ENCODE measurements around the gene PGAP2.
A peak's percentile ranks its signal among the peaks of the same experiment; 100 is the strongest.

PGAP2 gene

DNA sequence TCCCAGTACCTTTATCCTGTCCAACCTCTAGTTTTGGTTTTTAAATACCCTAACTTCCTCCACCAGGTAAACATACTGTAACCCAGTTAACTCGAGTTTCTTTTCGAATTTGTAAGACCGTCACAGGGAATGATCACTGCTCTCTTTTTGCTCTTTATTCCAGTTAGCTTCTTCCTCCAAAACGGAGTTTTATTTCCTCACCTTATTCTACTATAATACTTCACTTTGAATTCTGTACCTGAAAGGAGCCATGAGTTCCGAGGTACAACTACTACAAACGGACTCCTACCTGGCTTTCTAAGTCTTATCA lies 12.4 kb upstream of the PGAP2 start:
- Histone ChIP-seq H3K9me3 (no peaks in the 10 kb centered on the region), H3K27me3 (no peaks in the 10 kb centered on the region), H3K4me1 (no peaks in the 10 kb centered on the region), H3K4me3 (ENCODE audit: low read depth, low read length) (peak overlapping the region; percentile 73), H3K36me3 (peaks cover 9% of the 10 kb centered on the region)
- DNase-seq = no peak
- TF ChIP-seq, protein P1, sequence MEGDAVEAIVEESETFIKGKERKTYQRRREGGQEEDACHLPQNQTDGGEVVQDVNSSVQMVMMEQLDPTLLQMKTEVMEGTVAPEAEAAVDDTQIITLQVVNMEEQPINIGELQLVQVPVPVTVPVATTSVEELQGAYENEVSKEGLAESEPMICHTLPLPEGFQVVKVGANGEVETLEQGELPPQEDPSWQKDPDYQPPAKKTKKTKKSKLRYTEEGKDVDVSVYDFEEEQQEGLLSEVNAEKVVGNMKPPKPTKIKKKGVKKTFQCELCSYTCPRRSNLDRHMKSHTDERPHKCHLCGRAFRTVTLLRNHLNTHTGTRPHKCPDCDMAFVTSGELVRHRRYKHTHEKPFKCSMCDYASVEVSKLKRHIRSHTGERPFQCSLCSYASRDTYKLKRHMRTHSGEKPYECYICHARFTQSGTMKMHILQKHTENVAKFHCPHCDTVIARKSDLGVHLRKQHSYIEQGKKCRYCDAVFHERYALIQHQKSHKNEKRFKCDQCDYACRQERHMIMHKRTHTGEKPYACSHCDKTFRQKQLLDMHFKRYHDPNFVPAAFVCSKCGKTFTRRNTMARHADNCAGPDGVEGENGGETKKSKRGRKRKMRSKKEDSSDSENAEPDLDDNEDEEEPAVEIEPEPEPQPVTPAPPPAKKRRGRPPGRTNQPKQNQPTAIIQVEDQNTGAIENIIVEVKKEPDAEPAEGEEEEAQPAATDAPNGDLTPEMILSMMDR (IDR thresholded peaks at IDR 0.05; ENCODE audit: low read depth, low read length) = no peak

DNA sequence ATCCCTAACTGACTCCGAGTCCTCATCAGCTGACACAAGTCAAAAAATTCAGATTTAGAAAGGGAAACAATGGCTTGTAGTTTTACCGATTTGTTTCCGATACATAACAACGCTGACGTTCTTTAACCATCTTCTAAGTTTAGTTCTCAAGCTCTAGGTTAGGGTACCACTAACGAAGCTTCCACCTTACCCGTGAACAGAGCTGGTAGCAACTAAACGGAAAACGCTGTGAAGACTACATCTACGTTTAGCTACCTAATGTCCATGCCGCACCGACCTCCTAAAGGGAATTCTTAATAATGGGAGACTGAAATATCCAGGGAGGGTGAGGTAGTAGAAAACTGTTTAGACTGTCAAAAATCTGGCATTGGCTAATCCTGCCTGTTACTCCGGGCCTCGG lies 12.0 kb upstream of the PGAP2 start:
- H3K4me3 ChIP-seq (ENCODE audit: low read depth, low read length) = peak overlapping the region; percentile 73
- H3K9me3 ChIP-seq = no peaks in the 10 kb centered on the region
- H3K4me1 ChIP-seq = no peaks in the 10 kb centered on the region
- TF ChIP-seq, protein P1 (IDR thresholded peaks at IDR 0.05; ENCODE audit: low read depth, low read length) = no peak
- peaks cover 9% of the 10 kb centered on the region for H3K36me3 ChIP-seq
- H3K27me3 ChIP-seq = no peaks in the 10 kb centered on the region
- DNase-seq = no peak

DNA sequence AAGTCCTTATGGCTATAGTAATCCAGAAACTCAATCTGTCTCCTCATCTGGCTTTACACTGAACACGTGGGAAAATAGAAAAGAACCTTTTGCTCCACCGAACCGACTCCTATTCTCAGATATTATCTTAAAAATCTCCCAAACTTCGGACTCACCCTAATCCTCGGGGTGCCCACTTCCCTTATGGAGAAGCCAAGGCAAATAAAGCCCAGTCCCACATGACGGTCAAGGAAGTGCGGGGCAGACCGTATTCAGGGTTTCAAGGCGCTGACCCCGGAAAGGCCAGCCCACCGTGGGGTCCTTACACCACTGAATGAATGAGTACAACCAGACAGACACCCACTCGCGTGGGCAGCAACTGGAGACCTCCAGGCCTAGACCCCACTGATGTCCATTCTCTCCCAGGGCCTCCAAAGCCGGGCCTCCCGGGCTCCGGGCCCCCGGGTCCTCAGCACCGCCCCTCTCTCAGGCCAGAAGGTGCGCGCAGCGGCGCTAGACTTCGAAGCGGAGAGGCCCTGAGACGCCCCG lies 11.5 kb upstream of the PGAP2 start:
- peak overlapping the region; percentile 73 for H3K4me3 ChIP-seq (ENCODE audit: low read depth, low read length)
- TF ChIP-seq, protein P1 (IDR thresholded peaks at IDR 0.05; ENCODE audit: low read depth, low read length) = no peak
- no peaks in the 10 kb centered on the region for H3K27me3 ChIP-seq
- H3K4me1 ChIP-seq = no peaks in the 10 kb centered on the region
- no peaks in the 10 kb centered on the region for H3K9me3 ChIP-seq
- H3K36me3 ChIP-seq = peaks cover 9% of the 10 kb centered on the region
- no peak for DNase-seq

DNA sequence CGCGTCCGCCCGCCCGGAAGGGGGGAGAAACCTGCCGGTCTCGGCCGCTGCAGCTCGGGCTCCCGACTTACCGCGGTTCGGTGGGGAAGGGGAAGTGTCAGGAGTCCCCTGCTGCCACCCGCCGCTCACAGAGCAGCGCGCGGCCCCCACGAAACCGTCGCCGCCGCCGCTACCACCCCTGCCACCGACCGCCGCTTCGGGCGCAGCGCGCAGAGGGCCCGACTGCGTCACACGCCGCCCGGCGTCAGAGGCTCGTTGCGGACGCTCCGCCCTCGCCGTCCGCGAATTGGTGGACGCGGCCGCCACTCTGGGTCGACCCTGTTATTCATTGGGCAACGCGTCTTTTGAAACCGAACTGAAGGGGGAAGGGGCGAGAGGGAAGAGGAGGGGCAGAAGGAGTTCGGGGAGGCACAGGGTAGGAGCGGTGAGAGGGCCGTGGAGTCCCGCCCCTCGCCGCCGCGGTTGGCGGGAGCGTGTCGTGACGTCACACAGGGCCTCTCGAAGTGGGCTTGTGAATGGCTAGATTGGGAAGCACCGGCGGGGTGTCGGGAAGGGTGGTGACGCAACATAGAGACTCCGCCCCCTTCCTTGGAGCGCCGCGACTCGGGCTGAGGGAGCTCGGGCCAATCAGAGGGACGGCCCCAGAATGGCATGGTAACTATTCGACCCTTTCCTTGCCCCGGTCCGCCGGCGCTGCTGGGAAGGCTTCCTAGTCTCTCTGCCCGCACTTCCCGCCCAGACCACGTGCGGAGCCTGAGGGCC lies 10.8 kb upstream of the PGAP2 start, which contains the start of gene NUP98:
TSS of gene NUP98 (minus strand) at position 226 of the 762 bp plus-strand sequence. CDS start 15,437 bp downstream, outside the sequence.
- TF ChIP-seq, protein P1 (IDR thresholded peaks at IDR 0.05; ENCODE audit: low read depth, low read length) = no peak
- H3K9me3 ChIP-seq = no peaks in the 10 kb centered on the region
- DNase-seq = peak; percentile 95
- peak within 1 kb of the TSS; percentile 73 for H3K4me3 ChIP-seq (ENCODE audit: low read depth, low read length)
- no peaks in the 10 kb centered on the region for H3K27me3 ChIP-seq
- H3K4me1 ChIP-seq = no peaks in the 10 kb centered on the region
- H3K36me3 ChIP-seq = peaks cover 8% of the 10 kb centered on the region

DNA sequence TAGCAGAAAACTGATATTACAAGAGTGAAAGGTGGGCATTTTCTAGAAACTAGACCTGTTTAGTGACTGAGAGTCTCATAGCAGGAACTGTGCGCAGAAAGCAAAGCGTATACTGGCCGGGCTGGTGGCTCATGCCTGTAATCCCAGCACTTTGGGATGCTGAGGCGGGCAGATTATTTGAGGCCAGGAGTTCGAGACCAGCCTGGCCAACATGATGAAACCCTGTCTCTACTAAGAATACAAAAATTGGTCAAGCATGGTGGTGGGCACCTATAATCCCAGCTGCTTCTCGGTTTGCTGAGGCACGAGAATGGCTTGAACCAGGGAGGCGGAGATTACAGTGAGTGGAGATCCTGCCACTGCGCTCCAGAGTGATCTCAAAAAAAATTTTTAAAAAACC lies 9.2 kb upstream of the PGAP2 start:
- no peaks in the 10 kb centered on the region for H3K27me3 ChIP-seq
- TF ChIP-seq, protein P1 (IDR thresholded peaks at IDR 0.05; ENCODE audit: low read depth, low read length) = no peak
- H3K4me1 ChIP-seq = no peaks in the 10 kb centered on the region
- no peaks in the 10 kb centered on the region for H3K9me3 ChIP-seq
- no peak for DNase-seq
- H3K36me3 ChIP-seq = no peaks in the 10 kb centered on the region
- H3K4me3 ChIP-seq (ENCODE audit: low read depth, low read length) = no peak overlapping the region

DNA sequence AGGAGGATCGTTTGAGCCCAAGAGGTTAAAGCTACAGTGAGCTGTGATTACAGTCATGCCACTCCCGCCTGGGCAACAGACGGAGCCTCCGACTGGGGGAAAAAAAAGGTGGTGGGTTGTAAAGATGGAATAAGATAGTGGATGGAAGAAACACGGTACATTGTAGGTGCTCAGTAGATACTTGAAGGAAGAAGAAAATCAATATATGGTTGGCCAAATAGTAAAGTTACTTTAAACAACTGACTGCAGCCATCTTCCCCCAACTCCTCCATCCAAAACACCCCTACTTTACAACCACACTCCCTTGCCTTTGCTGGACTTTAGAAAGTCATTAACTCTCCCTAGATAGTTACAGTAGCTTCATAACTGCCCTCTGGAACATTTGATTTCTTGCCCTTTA lies 8.5 kb upstream of the PGAP2 start:
- Histone ChIP-seq H3K36me3 (no peaks in the 10 kb centered on the region), H3K27me3 (no peaks in the 10 kb centered on the region), H3K9me3 (no peaks in the 10 kb centered on the region), H3K4me3 (ENCODE audit: low read depth, low read length) (no peak overlapping the region), H3K4me1 (no peaks in the 10 kb centered on the region)
- DNase-seq = no peak
- TF ChIP-seq, protein P1 (IDR thresholded peaks at IDR 0.05; ENCODE audit: low read depth, low read length) = no peak
